Fibroblast of peridontal ligament (primary cell): Measurements from ENCODE around the gene SGPP2.
A peak's percentile ranks its signal among the peaks of the same experiment; 100 is the strongest.
"Not testable (repeated sequence)": the region's sequence is repeated elsewhere in the genome, so short reads cannot be mapped to it uniquely, and the experiment has no call there.

ENCODE experiments used
- DNase-seq: peaks from one replicate; pipeline ENCODE4 v3.0.0-alpha.2; 2010; ENCODE audit errors: extremely low read depth

SGPP2 gene

DNA sequence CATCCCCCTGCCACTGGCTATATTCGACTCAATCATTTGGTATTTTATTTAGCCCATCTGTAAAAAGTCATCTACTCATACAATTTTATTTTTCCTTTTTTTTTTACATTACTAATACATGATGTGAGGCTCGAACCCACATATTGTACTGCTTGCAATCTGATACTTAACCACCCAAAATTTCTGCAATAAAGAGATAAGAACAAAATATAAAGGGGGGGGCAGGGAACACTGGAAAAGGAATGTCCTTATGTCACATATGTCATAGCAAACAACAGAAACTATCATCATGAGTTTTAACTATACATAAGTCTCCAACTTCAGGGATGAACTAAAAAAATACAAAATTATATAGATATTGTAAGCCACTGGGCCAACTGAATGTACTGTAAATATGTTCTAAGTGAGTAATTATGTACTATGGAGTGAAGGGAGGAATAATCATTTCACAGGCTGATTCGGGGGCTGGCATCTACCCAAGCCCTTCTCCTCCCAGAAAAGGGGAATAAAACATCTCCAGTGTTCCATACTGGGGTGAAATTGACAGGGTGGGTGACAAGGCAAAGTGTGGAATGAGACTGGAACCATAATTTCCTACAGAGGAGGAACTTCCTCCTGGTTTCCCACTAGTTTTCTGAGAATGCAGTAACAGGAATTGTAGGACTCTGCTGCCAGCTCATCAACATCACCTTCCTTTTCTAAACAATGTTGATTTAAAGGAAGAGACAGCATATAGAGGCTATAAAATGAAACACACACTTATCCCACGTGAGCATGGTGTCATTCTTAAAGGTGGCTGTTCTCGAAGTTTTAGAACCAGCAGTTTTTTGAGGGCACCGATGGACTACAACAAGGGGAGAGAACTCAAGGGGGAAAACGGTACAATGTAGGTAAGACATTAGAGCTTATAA, 152.1 kb downstream of the SGPP2 start:
- no peak for DNase-seq

GRCh38 chr2:222577341-222577740, 153.0 kb downstream of the SGPP2 start:
- no peak for DNase-seq

DNA sequence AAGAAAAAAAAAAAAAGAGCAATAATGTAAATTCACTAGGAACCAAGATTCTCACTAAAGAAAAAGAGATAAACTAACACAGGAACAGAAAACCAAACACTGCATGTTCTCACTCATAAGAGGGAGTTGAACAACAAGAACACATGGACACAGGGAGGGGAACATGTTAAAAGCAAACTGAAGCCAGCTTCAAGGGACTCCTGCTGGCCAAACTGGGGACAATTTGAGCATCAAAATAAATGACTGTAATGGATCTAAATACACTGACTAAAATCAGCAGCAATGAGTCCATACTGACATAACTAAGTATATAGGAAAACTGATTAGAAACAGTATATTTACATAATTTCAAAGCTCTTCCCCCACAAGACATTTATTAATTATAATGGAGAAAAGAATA, 158.6 kb downstream of the SGPP2 start:
- DNase-seq = no peak

GRCh38 chr2:222584589-222584988, 160.2 kb downstream of the SGPP2 start:
- DNase-seq = not testable (repeated sequence)

- DNase-seq = no peak
Observed at GRCh38 chr2:222591661-222592060, 167.3 kb downstream of the SGPP2 start.

GRCh38 chr2:222592176-222592575, 167.8 kb downstream of the SGPP2 start:
- no peak for DNase-seq

GRCh38 chr2:222594679-222595078, 170.3 kb downstream of the SGPP2 start:
- DNase-seq = peak; percentile 84

DNA sequence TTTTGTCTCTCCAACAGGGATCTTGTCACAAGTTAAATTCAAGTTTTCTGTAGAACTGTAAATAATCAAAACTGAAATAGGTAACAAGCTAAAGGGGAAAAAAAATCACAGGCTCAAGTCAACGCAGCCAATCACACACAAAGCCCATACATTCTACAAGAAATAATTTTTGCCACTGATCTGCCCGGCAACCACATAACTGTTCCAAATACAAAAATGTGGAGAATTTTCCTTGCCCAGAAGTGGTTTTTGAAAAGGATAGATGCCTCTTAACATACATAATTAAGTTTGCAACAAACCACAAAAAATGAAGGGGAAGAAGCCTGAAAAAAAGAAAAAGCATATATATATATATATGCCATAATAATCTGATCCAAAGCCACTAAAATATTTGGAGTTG, 171.2 kb downstream of the SGPP2 start:
- peak; percentile 43 for DNase-seq

GRCh38 chr2:222598611-222599010, 174.3 kb downstream of the SGPP2 start:
- no peak for DNase-seq

GRCh38 chr2:222603501-222603900, 179.2 kb downstream of the SGPP2 start:
- DNase-seq = no peak

DNA sequence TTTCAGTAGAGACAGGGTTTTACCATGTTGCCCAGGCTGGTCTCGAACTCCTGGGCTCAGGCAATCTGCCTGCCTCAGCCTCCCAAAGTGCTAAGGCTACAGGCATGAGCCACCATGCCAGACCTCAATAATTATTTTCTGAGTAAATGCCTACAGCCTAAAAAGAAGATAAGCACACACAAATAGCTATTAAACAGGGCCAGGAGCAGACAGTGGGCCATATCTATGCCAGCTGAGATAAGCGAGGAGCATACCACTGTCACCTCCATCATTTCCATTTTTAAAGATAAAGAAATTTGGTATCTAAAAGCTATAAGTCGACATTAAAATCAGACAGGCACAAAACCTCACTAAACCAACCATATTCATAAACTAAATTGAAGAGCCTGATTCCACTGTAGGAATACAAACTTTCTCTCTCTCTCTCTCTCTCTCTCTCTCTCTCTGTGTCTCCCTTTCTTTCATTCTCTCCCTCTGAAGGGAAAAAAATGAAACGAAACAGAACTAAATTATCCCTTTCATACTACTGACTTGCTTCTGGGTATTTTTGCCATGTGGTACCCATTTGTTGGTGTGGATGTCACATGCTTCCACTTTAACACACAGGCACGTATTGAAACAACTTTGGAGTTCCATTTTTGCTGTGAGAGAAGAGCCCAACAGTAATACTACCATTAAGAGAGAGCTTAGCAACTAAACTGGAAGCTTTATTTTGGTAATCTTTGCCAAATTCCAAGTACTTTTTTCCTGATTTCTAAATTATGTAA, 180.6 kb downstream of the SGPP2 start:
- DNase-seq = peak; percentile 74

- DNase-seq = no peak
Observed at GRCh38 chr2:222606306-222606705, 182.0 kb downstream of the SGPP2 start.

DNA sequence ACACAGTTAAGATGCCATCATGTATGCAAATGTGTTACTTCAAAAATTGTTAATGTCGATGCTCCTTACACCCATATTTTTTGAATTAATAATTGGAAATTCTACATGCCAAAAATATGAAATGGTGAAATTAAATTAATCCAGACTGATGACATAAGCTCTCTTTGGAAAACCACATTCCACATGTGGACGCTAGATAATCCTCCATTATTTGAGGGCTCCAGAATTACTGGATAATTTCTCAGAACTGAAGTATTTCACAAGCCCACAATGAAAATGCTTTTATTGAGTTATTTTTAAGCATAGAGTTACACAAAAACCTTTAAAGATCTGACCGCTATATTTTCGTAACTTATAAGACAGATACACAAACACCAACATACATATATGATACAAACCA, 183.7 kb downstream of the SGPP2 start:
- no peak for DNase-seq

DNA sequence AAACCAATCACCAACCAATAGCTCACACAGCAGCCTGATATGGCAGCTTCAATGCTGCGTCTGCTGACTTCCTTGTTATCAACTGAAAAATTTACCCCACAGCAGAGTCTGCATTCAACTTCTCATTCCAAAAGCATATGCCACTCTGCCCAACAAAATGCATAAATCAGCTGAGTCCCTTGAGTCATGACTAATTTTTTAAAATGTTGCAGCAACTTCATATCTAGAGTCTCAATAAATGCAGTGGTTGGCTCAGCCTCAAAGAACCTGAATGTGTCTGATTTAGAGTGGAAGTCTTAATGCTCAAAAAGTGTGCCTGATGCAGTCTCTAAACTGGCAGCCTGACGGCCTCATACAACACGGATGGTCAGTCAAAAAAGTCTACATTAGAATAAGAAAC, 185.0 kb downstream of the SGPP2 start:
- peak; percentile 73 for DNase-seq
